GM21381 (cell line): ENCODE data around the gene LST1.

Source experiments
- ATAC-seq: cut with Tn5 transposase; IDR thresholded peaks from one replicate; pipeline ENCODE4 v1.9.1; 2021; ENCODE audit warnings: mild to moderate bottlenecking, moderate library complexity; ENCODE audit not compliant: unreplicated experiment

Gene LST1

DNA sequence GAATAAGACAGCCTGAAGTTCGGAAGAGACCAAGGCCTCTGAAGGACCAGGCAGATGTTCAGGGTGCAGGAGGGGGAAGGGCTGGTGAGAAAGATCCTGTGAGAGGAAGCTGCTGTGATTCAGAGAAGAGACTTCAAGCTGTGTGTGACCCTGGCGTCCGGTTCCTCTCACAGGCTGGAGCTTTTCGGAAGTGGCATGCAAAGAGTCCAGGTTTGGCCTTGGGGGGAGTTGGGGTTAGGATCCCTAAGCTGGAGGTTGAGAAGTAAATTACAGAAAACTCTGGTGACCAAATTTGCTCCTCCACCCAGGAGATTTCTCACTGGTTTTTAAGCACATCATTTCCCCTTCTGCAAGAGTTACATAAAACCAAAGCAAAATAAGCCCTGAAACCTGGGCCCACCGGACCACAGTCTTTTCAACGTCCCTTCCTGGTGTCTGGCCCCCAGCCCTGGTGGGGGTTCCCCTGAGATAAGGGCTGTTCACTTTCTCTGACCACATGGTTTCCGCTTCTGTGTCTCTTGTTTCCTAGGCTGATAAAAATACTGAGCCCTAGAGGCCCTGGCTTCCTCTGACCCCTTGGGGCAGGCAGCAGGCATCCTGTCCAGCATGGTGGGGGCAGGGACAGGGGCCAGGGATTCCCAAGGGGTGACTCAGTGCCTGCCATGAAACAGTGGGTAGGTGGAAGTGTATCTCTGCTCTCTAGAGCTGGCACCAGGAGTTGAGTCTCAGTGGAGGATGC lies 25.9 kb upstream of the LST1 start:
- peak; percentile 64 for ATAC-seq

- ATAC-seq, result no peak
Measured at GRCh38 chr6:31560697-31561058, 25.4 kb upstream of the LST1 start.

- no peak for ATAC-seq
Measured at GRCh38 chr6:31567531-31568370, 18.3 kb upstream of the LST1 start.

GRCh38 chr6:31568537-31568961 lies 17.5 kb upstream of the LST1 start:
- ATAC-seq, result peak; percentile 59

DNA sequence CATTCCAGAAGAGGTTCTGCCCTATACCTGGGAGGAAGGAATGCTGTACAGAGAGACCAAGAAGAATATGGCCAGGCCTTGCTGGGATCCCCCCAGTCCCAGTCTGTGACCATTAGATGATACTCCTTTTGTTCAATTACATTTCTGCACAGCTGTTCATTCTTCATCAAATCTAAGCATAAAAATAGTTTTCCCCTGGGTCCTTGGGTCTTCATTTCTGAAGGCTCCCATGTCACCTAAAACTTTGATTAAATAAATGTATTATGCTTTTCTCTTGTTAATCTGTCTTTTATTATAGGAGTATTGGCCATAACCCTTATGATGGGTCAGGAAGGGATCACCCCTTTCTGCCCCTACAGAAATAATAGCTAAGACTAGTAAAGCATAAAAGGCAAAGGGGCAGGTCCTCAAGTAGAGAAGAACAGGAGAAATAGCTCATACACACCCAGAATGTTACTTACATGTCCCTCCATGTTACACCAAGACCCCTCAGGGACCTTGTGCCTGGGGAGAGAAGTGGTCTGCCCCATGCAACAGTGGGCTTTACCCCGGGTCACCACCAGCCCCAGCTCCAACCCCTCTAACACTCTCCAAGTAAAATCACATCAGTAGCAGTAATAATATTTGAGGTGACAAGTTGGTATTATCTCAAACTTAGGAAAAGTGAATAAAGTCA lies 16.1 kb upstream of the LST1 start:
- ATAC-seq, result no peak

- no peak for ATAC-seq
Measured at GRCh38 chr6:31572041-31572911, 13.8 kb upstream of the LST1 start, which contains the start of gene LTA. LTA (plus strand) TSS chr6:31572289; CDS start chr6:31572743, 454 bp downstream.

GRCh38 chr6:31573239-31574105 lies 12.6 kb upstream of the LST1 start:
- no peak for ATAC-seq

GRCh38 chr6:31574106-31575061 lies 11.7 kb upstream of the LST1 start:
- ATAC-seq, result no peak

DNA sequence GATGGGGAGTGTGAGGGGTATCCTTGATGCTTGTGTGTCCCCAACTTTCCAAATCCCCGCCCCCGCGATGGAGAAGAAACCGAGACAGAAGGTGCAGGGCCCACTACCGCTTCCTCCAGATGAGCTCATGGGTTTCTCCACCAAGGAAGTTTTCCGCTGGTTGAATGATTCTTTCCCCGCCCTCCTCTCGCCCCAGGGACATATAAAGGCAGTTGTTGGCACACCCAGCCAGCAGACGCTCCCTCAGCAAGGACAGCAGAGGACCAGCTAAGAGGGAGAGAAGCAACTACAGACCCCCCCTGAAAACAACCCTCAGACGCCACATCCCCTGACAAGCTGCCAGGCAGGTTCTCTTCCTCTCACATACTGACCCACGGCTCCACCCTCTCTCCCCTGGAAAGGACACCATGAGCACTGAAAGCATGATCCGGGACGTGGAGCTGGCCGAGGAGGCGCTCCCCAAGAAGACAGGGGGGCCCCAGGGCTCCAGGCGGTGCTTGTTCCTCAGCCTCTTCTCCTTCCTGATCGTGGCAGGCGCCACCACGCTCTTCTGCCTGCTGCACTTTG lies 10.7 kb upstream of the LST1 start, which contains the start of gene TNF:
Gene TNF, plus strand, starts transcription at position 231 of the 567 bp plus-strand sequence. Its CDS starts 177 bp downstream, at position 408.
- no peak for ATAC-seq

DNA sequence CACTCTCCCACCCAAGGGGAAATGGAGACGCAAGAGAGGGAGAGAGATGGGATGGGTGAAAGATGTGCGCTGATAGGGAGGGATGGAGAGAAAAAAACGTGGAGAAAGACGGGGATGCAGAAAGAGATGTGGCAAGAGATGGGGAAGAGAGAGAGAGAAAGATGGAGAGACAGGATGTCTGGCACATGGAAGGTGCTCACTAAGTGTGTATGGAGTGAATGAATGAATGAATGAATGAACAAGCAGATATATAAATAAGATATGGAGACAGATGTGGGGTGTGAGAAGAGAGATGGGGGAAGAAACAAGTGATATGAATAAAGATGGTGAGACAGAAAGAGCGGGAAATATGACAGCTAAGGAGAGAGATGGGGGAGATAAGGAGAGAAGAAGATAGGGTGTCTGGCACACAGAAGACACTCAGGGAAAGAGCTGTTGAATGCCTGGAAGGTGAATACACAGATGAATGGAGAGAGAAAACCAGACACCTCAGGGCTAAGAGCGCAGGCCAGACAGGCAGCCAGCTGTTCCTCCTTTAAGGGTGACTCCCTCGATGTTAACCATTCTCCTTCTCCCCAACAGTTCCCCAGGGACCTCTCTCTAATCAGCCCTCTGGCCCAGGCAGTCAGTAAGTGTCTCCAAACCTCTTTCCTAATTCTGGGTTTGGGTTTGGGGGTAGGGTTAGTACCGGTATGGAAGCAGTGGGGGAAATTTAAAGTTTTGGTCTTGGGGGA lies 10.0 kb upstream of the LST1 start:
- ATAC-seq, result no peak

DNA sequence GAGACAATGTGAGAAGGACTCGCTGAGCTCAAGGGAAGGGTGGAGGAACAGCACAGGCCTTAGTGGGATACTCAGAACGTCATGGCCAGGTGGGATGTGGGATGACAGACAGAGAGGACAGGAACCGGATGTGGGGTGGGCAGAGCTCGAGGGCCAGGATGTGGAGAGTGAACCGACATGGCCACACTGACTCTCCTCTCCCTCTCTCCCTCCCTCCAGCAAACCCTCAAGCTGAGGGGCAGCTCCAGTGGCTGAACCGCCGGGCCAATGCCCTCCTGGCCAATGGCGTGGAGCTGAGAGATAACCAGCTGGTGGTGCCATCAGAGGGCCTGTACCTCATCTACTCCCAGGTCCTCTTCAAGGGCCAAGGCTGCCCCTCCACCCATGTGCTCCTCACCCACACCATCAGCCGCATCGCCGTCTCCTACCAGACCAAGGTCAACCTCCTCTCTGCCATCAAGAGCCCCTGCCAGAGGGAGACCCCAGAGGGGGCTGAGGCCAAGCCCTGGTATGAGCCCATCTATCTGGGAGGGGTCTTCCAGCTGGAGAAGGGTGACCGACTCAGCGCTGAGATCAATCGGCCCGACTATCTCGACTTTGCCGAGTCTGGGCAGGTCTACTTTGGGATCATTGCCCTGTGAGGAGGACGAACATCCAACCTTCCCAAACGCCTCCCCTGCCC lies 9.0 kb upstream of the LST1 start:
- ATAC-seq, result no peak

GRCh38 chr6:31577579-31577966 lies 8.5 kb upstream of the LST1 start:
- no peak for ATAC-seq

DNA sequence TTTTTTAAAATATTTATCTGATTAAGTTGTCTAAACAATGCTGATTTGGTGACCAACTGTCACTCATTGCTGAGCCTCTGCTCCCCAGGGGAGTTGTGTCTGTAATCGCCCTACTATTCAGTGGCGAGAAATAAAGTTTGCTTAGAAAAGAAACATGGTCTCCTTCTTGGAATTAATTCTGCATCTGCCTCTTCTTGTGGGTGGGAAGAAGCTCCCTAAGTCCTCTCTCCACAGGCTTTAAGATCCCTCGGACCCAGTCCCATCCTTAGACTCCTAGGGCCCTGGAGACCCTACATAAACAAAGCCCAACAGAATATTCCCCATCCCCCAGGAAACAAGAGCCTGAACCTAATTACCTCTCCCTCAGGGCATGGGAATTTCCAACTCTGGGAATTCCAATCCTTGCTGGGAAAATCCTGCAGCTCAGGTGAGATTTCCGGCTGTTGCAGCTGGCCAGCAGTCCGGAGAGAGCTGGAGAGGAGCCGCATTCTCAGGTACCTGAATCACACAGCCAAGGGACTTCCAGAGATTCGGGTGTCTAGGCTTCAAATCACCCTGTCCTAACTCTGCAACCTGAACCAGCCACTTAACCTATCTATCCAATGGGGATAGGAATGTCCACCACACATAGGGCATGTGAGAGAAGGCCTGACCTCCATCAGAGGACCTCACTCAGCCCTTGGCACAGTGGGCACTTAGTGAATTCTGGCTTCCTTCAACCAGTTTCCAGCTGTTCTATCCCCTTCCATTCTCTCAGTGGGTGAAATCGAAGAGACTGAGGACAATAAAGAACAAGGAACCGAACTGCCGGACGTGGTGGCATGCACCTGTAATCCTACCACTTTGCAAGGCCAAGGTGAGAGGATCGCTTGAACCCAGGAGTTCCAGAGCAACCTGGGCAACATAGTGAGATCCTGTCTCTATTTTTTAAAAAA lies 7.6 kb upstream of the LST1 start:
- ATAC-seq, result no peak

DNA sequence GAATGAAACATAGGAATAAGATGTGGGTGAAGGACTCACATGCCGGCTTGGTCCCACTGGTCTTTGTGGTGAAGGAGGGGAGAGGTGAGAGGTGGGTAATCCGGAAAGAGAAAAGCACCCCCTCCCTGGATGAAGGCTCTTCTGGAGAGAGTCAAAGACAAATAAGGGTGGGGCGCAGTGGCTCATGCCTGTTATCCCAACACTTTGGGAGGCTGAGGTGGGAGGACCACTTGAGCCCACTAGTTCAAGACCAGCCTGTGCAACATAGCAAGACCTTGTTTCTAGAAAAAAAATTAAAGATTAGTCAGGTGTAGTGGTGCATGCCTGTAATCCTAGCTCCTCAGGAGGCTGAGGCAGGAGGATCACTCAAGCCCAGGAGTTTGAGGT lies 7.0 kb upstream of the LST1 start:
- no peak for ATAC-seq

- ATAC-seq, result no peak
Measured at GRCh38 chr6:31579546-31580437, 6.3 kb upstream of the LST1 start.
